Choroid plexus epithelial cell (primary cell): ENCODE data around the gene PRSS21.
A peak's percentile ranks its signal among the peaks of the same experiment; 100 is the strongest.

Experiments used
- DNase-seq: peaks from one replicate; pipeline ENCODE4 v3.0.0-alpha.2; 2010; ENCODE audit warnings: low read depth
- H3K4me3 ChIP-seq: 2 replicates; pipeline ENCODE4 v1.5.1; 2011; ENCODE audit warnings: low read depth, mild to moderate bottlenecking, control low read depth, low read length, moderate library complexity
- TF ChIP-seq, protein P1 (sequence below): conservative IDR thresholded peaks from 2 replicates; pipeline ENCODE4 v1.5.1; 2011; ENCODE audit warnings: low read depth, mild to moderate bottlenecking, control low read depth, inconsistent platforms, low read length, moderate library complexity

PRSS21 gene

GRCh38 chr16:2771496-2772402 is 45.3 kb upstream of the PRSS21 start:
- no peak overlapping the region for H3K4me3 ChIP-seq

GRCh38 chr16:2773188-2773968 is 43.7 kb upstream of the PRSS21 start:
- no peak for DNase-seq
- TF ChIP-seq, protein P1, sequence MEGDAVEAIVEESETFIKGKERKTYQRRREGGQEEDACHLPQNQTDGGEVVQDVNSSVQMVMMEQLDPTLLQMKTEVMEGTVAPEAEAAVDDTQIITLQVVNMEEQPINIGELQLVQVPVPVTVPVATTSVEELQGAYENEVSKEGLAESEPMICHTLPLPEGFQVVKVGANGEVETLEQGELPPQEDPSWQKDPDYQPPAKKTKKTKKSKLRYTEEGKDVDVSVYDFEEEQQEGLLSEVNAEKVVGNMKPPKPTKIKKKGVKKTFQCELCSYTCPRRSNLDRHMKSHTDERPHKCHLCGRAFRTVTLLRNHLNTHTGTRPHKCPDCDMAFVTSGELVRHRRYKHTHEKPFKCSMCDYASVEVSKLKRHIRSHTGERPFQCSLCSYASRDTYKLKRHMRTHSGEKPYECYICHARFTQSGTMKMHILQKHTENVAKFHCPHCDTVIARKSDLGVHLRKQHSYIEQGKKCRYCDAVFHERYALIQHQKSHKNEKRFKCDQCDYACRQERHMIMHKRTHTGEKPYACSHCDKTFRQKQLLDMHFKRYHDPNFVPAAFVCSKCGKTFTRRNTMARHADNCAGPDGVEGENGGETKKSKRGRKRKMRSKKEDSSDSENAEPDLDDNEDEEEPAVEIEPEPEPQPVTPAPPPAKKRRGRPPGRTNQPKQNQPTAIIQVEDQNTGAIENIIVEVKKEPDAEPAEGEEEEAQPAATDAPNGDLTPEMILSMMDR: no peak
- H3K4me3 ChIP-seq: no peak overlapping the region

More at GRCh38 chr16:2771496-2772402, 45.3 kb upstream of the PRSS21 start:
- no peak for DNase-seq
- TF ChIP-seq, protein P1: no peak

DNA sequence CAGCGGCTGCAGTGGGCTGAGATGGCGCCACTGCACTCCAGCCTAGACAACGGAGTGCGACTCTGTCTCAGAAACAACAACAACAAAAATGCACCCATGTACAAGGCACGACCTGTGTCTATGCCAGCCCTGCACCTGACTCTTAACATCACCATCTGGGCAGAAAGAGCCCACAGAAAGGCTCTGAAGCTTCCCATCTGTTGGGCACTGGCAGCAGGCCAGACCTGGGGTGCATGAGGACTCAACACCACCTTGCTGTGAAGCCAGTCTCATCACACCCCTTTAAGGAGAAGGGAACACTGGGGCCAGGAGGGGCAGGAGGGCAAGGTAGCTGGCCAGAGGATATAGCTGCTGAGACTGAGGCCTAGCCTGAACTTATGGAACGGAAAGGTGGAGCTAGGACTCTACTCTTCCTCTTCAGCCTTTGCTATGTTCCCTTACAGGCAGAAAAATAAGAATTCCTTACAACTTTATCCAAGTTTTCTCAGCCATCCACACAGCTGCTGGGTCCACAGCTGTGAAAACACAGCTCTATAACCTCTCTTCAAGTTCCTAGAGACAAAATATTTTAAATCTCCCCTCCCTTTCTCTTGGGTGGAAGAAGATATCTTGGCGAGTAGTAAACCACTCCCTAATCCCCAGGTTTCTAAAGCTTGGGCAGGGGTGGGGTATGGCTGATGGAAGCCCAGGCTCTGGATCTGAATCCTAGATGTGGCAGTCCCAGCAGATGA is 42.7 kb upstream of the PRSS21 start:
- no peak overlapping the region for H3K4me3 ChIP-seq
- DNase-seq: peak; percentile 27
- TF ChIP-seq, protein P1: no peak

GRCh38 chr16:2775131-2775716 is 41.8 kb upstream of the PRSS21 start:
- H3K4me3 ChIP-seq: no peak overlapping the region
- TF ChIP-seq, protein P1: no peak
- DNase-seq: no peak

DNA sequence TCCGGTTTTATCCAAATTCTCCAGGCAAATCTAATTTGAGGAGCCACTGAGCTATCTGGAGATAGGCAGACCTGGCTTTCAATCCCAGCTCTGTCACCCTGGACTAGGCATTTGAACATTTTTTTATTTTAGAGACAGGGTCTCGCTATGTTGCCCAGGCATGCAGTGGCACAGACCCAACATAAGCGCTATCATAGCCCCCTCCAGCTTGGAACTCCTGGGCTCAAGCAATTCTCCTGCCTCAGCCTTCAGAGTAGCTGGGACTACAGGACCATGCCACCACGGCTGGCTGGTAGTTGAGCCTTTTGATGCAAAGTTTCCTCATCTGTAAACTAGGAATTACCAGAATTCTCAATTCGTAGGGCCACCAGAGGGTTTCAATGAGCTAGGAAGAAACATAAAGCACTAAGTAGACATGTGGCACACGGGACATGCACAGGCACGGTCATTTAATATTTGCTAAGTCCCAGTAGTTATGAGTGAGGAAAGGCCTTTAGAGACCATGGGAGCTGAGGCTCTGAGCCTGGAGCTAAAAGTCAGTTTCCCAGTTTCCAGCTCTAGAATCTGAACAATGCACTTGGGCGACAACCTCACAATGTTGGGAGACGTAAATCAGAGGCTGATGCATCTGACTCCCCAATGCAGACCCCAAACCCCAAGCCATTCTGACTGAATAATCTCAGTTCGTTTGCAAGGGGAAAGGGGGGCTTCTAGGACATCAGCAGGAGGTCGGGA is 41.1 kb upstream of the PRSS21 start:
- DNase-seq: no peak
- TF ChIP-seq, protein P1: no peak
- H3K4me3 ChIP-seq: peak overlapping the region; percentile 99
